H1 (cell line): ENCODE data around the gene EIF4A2. TPM values are rescaled to one million over a fixed set of nuclear protein-coding genes. Genes with fewer than 3 reads are reported as not detected.
A peak's percentile ranks its signal among the peaks of the same experiment; 100 is the strongest.

ENCODE experiments used
- CTCF ChIA-PET: fragments of 300-600 bp; sonication (Branson Sonifier 250); formaldehyde crosslinking; loops from one replicate; lab custom pipeline; 2021; ENCODE audit not compliant: partially characterized antibody; lab: Charles Lee
- POLR2A ChIA-PET: fragments of 300-600 bp; sonication (Branson Sonifier 250); formaldehyde crosslinking; loops from one replicate; lab custom pipeline; 2021; ENCODE audit warnings: inconsistent platforms; ENCODE audit not compliant: partially characterized antibody; lab: Charles Lee
- DNase-seq, 2 experiments: peaks; one replicate each; pipeline versions ENCODE4 v3.0.0 to v3.0.0-alpha.2; 2010 to 2022; ENCODE audit warnings: low spot score in 2 of 2, low read depth in 1 of 2, mixed read lengths in 1 of 2
- FAIRE-seq: peaks from 2 replicates; lab custom pipeline; 2011; peaks lifted over from hg19 to GRCh38; lab: Jason Lieb, UNC
- H2AFZ ChIP-seq: 2 replicates; pipeline ENCODE4 v1.8.1; 2012; ENCODE audit warnings: low read length, inconsistent platforms
- H2AK5ac ChIP-seq: 2 replicates; pipeline ENCODE4 v1.6.1; 2013; ENCODE audit warnings: low read depth, low read length
- H2BK120ac ChIP-seq: replicated peaks from 2 replicates; pipeline ENCODE3; 2013; ENCODE audit warnings: low read depth, low read length, inconsistent platforms
- H2BK12ac ChIP-seq: 2 replicates; pipeline ENCODE4 v1.6.1; 2013; ENCODE audit warnings: low read depth, low read length
- H2BK15ac ChIP-seq: 2 replicates; pipeline ENCODE4 v1.6.1; 2013; ENCODE audit warnings: low read length
- H2BK20ac ChIP-seq: 2 replicates; pipeline ENCODE4 v1.6.1; 2013; ENCODE audit warnings: low read length
- H2BK5ac ChIP-seq: 2 replicates; pipeline ENCODE4 v1.6.1; 2013; ENCODE audit warnings: low read depth, low read length
- H3K14ac ChIP-seq: 2 replicates; pipeline ENCODE4 v1.6.1; 2013; ENCODE audit warnings: inconsistent platforms; ENCODE audit not compliant: insufficient read length
- H3K18ac ChIP-seq: 2 replicates; pipeline ENCODE4 v1.6.1; 2013; ENCODE audit warnings: low read length; ENCODE audit errors: extremely low read depth
- H3K23ac ChIP-seq: 2 replicates; pipeline ENCODE4 v1.6.1; 2013; ENCODE audit warnings: inconsistent platforms; ENCODE audit not compliant: insufficient read length
- H3K23me2 ChIP-seq: 2 replicates; pipeline ENCODE4 v1.6.1; 2013; ENCODE audit warnings: low read depth, low read length
- H3K27ac ChIP-seq: 2 replicates; pipeline ENCODE4 v1.6.1; 2011; ENCODE audit warnings: low read depth, low read length, inconsistent platforms
- H3K27me3 ChIP-seq, 4 experiments: replicated peaks in 1 of 4; 1 replicate in 1 of 4; 2 replicates in 3 of 4; pipeline versions ENCODE4 v1.6.1 to v1.8.1; 2011 to 2013; ENCODE audit warnings: low read length in 3 of 4, mild to moderate bottlenecking in 3 of 4, inconsistent platforms in 2 of 4, mixed read lengths in 2 of 4, moderate library complexity in 1 of 4; ENCODE audit not compliant: control insufficient read depth in 3 of 4, insufficient read depth in 3 of 4; ENCODE audit errors: extremely low read depth in 1 of 4
- H3K36me3 ChIP-seq, 4 experiments: 2 replicates each; pipeline versions ENCODE4 v1.6.1 to v1.8.1; 2011 to 2013; ENCODE audit warnings: mild to moderate bottlenecking in 4 of 4, low read length in 3 of 4, moderate library complexity in 2 of 4, control low read depth in 1 of 4, inconsistent platforms in 1 of 4; ENCODE audit not compliant: insufficient read depth in 4 of 4, control insufficient read depth in 2 of 4
- H3K4ac ChIP-seq: replicated peaks from 2 replicates; pipeline ENCODE3; 2013; ENCODE audit warnings: low read length, low read depth, mixed read lengths, inconsistent platforms; ENCODE audit not compliant: insufficient read length
- H3K4me1 ChIP-seq, 4 experiments: replicated peaks in 1 of 4; 1 replicate in 1 of 4; 2 replicates in 3 of 4; pipeline versions ENCODE4 v1.6.1 to v1.8.1; 2011 to 2013; ENCODE audit warnings: low read length in 3 of 4, inconsistent platforms in 2 of 4, mixed read lengths in 1 of 4; ENCODE audit not compliant: insufficient read depth in 4 of 4, control insufficient read depth in 3 of 4
- H3K4me2 ChIP-seq, 2 experiments: 2 replicates each; pipeline versions ENCODE4 v1.6.1 to v1.8.1; 2011 to 2013; ENCODE audit warnings: low read depth in 2 of 2, low read length in 2 of 2, control low read depth in 1 of 2, inconsistent platforms in 1 of 2, mild to moderate bottlenecking in 1 of 2; ENCODE audit not compliant: insufficient read depth in 1 of 2
- H3K4me3 ChIP-seq, 4 experiments: fragments of 200-600, 300-600 bp in 1 of 4; sonication (generic), shearing (Covaris generic), sonication (Bioruptor Twin) in 1 of 4; 2 replicates each; pipeline versions ENCODE4 v1.5.1 to v1.8.1; 2011 to 2016; ENCODE audit warnings: low read length in 4 of 4, low read depth in 3 of 4, control low read depth in 2 of 4, inconsistent platforms in 2 of 4, mild to moderate bottlenecking in 2 of 4, mixed read lengths in 1 of 4, moderate library complexity in 1 of 4; ENCODE audit not compliant: insufficient read depth in 2 of 4; ENCODE audit errors: extremely low read depth in 1 of 4
- H3K56ac ChIP-seq: replicated peaks from 2 replicates; pipeline ENCODE3; 2013; ENCODE audit warnings: low read depth, mild to moderate bottlenecking, mixed read lengths, low read length, inconsistent platforms; ENCODE audit not compliant: insufficient read length
- H3K79me1 ChIP-seq: 2 replicates; pipeline ENCODE4 v1.6.1; 2013; ENCODE audit warnings: low read depth, low read length, control low read depth
- H3K79me2 ChIP-seq, 2 experiments: 2 replicates each; pipeline versions ENCODE4 v1.6.1 to v1.8.1; 2012 to 2013; ENCODE audit warnings: low read length in 2 of 2, mild to moderate bottlenecking in 2 of 2, inconsistent platforms in 1 of 2; ENCODE audit not compliant: insufficient read depth in 2 of 2, control insufficient read depth in 1 of 2
- H3K9ac ChIP-seq, 4 experiments: replicated peaks in 1 of 4; 1 replicate in 1 of 4; 2 replicates in 3 of 4; pipeline versions ENCODE4 v1.6.1 to v1.8.1; 2011 to 2013; ENCODE audit warnings: low read depth in 3 of 4, low read length in 3 of 4, control low read depth in 2 of 4, mild to moderate bottlenecking in 2 of 4, moderate library complexity in 2 of 4, inconsistent platforms in 1 of 4; ENCODE audit errors: extremely low read depth in 1 of 4
- H3K9me3 ChIP-seq, 2 experiments: 2 replicates each; pipeline versions ENCODE4 v1.6.1 to v1.8.1; 2012 to 2013; ENCODE audit warnings: mild to moderate bottlenecking in 2 of 2, moderate library complexity in 2 of 2, control low read depth in 1 of 2, inconsistent platforms in 1 of 2, low read depth in 1 of 2, low read length in 1 of 2, mixed read lengths in 1 of 2; ENCODE audit not compliant: insufficient read depth in 2 of 2
- H4K20me1 ChIP-seq, 2 experiments: replicated peaks in 1 of 2; 2 replicates each; pipeline versions ENCODE3 to v1.8.1; 2011 to 2013; ENCODE audit warnings: inconsistent platforms in 2 of 2, low read length in 2 of 2, mild to moderate bottlenecking in 1 of 2; ENCODE audit not compliant: insufficient read depth in 2 of 2, control insufficient read depth in 1 of 2
- H4K5ac ChIP-seq: 2 replicates; pipeline ENCODE4 v1.6.1; 2013; ENCODE audit warnings: low read length, low read depth, mixed read lengths, inconsistent platforms; ENCODE audit not compliant: insufficient read length
- H4K8ac ChIP-seq: 2 replicates; pipeline ENCODE4 v1.8.0; 2013; ENCODE audit warnings: mild to moderate bottlenecking, moderate library complexity, low read length, inconsistent platforms; ENCODE audit not compliant: insufficient read depth; ENCODE audit errors: extremely low read depth
- H4K91ac ChIP-seq: replicated peaks from 2 replicates; pipeline ENCODE3; 2013; ENCODE audit warnings: low read length, mixed read lengths, inconsistent platforms; ENCODE audit not compliant: insufficient read length
- CBX5 ChIP-seq: fragments of 300-800, 300-1000 bp; sonication (generic); IDR thresholded peaks from 2 replicates; pipeline ENCODE4 v1.7.1; 2016; ENCODE audit warnings: antibody characterized with exemption, low read length, low read depth
- EP300 ChIP-seq, 2 experiments: IDR thresholded peaks; 1 replicate in 1 of 2; 2 replicates in 1 of 2; pipeline ENCODE4 v1.6.1; 2011 to 2012; ENCODE audit warnings: low read depth in 2 of 2, low read length in 2 of 2, mild to moderate bottlenecking in 2 of 2, borderline replicate concordance in 1 of 2, inconsistent platforms in 1 of 2, moderate library complexity in 1 of 2
- EZH2 ChIP-seq: fragments of 200-600 bp; sonication (generic); IDR thresholded peaks from 2 replicates; pipeline ENCODE4 v1.7.1; 2012; ENCODE audit warnings: low read depth, mild to moderate bottlenecking, moderate library complexity, low read length, inconsistent platforms; ENCODE audit not compliant: severe bottlenecking
- ZNF274 ChIP-seq: IDR thresholded peaks from 2 replicates; pipeline ENCODE4 v1.7.0; 2012; ENCODE audit warnings: low read length, borderline replicate concordance; ENCODE audit errors: extremely low read depth
- WGBS, 2 experiments: shearing (Covaris generic) in 1 of 2; methylation state at CpG; one replicate each; pipeline versions ENCODE4 v1.1.6 to v1.1.7; 2013 to 2015; ENCODE audit warnings: low lambda C conversion rate in 2 of 2, mixed read lengths in 2 of 2, inconsistent platforms in 1 of 2, low coverage in 1 of 2, missing lambda C conversion rate in 1 of 2; ENCODE audit not compliant: insufficient replicate concordance in 2 of 2, insufficient coverage in 1 of 2, insufficient read length in 1 of 2; ENCODE audit errors: extremely low coverage in 1 of 2, missing lambda C conversion rate in 1 of 2; 5-methylcytosine and 5-hydroxymethylcytosine counted together
- polyA plus RNA-seq, 7 experiments: library from polyadenylated mRNA; depleted of rRNA in 3 of 7; stranded (reverse) in 5 of 7; unstranded in 2 of 7; fragments of >200 nt in 5 of 7; fragments of 200-250 nt in 2 of 7; gene quantifications; 1 replicate in 5 of 7; 2 replicates in 1 of 7; 4 replicates in 1 of 7; pipeline versions ENCODE4 v1.2.1 to v1.2.3, GENCODE V29; 2011 to 2013; ENCODE audit warnings: missing spikeins in 2 of 7, mixed read lengths in 2 of 7
- total RNA-seq: library from RNA; stranded (reverse); fragmentation: NEBNext Ultra II Directional; extraction: Animal tissue kit (Norgen Biotek cat#: 25700); gene quantifications from 2 replicates; pipeline ENCODE4 v1.2.1, GENCODE V29; 2021

The EIF4A2 gene
- total and polyA plus RNA-seq, 2 of the 8 experiments (the other 6 are each of a cell fraction or from before 2014, with no cell fraction given): 527 to 604 TPM

GRCh38 chr3:186751480-186751879, 31.9 kb upstream of the EIF4A2 start:
- Histone ChIP-seq H3K14ac (no peak overlapping the region), H2AK5ac (no peak overlapping the region), H3K4me2 (no peak overlapping the region), H3K27me3 (no peaks in the 10 kb centered on the region), H3K27ac (no peak overlapping the region), H2BK12ac (peak overlapping the region; percentile 84; the same call in 1 of the 2 replicates), H3K23me2 (no peaks in the 10 kb centered on the region), H3K56ac (no peak overlapping the region), H3K36me3 (no peaks in the 10 kb centered on the region), H2AFZ (peak overlapping the region; percentile 85), H2BK15ac (no peak overlapping the region), H2BK20ac (no peak overlapping the region; the same call in 1 of the 2 replicates), H3K18ac (0 out of 2 replicates have a peak overlapping the region, but pooled peaks have one; percentile 53), H4K5ac (no peak overlapping the region), H3K4me3 (no peak overlapping the region), H3K4me1 (peaks cover 0 to 2% (median 0%) of the 10 kb centered on the region in 4 experiments; a peak in 3 of 7 replicates), H3K9ac (no peak overlapping the region), H3K4ac (peak overlapping the region; percentile 65), H3K23ac (no peak overlapping the region), H4K91ac (no peak overlapping the region), H3K9me3 (no peaks in the 10 kb centered on the region), H3K79me1 (no peaks in the 10 kb centered on the region), H2BK120ac (no peak overlapping the region), H3K79me2 (no peaks in the 10 kb centered on the region), H4K8ac (no peak overlapping the region), H4K20me1 (no peaks in the 10 kb centered on the region), H2BK5ac (peak overlapping the region; percentile 60; the same call in 1 of the 2 replicates)
- CTCF ChIA-PET: interaction anchor here (0.6 to 13.6 kb wide), 5 partner anchors 20 to 414 kb away, joined by 3 to 229 read pairs (median 4); partner anchors contain the start of gene AHSG
- TF ChIP-seq ZNF274 (no peak), EZH2 (no peak), CBX5 (no peak), EP300 (IDR thresholded peaks at IDR 0.05; ENCODE audit: borderline replicate concordance in 1 of 2, low read depth in 2 of 2, low read length in 2 of 2) (no peak)
- FAIRE-seq: no peak
- 77% methylated on average over 3 of the region's 3 CpGs; no CpG with 5 or more reads in 1 of the 2 experiments for WGBS, 2 experiments
- POLR2A ChIA-PET: interaction anchor here (0.9 to 5.1 kb wide), 4 partner anchors 21 to 181 kb away, joined by 4 to 38 read pairs (median 4); partner anchors contain the start of genes DNAJB11 and EIF4A2
- DNase-seq: no peak
